Measurements from ENCODE around the gene LMTK3.

LMTK3 gene

GRCh38 chr19:48473161-48473966, 38.3 kb downstream of the LMTK3 start:
- Mint-ChIP-seq H3K4me1 (ENCODE audit: low read depth in 2 of 2) (peaks cover 16 to 22% of the 10 kb centered on the region in 2 donors), H3K27me3 (no peaks in the 10 kb centered on the region), H3K27ac (no peak overlapping the region), H3K9me3 (no peaks in the 10 kb centered on the region), H3K36me3 (ENCODE audit: insufficient read depth) (peaks cover 54% of the 10 kb centered on the region), H3K4me3 (no peak overlapping the region)
- DNase-seq, result no peak
- ATAC-seq (replicated peaks), result no peak

- H3K4me3 Mint-ChIP-seq, result no peak overlapping the region
- H3K9me3 Mint-ChIP-seq, result no peaks in the 10 kb centered on the region
- H3K36me3 Mint-ChIP-seq (ENCODE audit: insufficient read depth), result peaks cover 52% of the 10 kb centered on the region
- no peak for DNase-seq
- H3K27ac Mint-ChIP-seq, result no peak overlapping the region
- no peak for ATAC-seq (replicated peaks)
- H3K27me3 Mint-ChIP-seq, result no peaks in the 10 kb centered on the region
- peaks cover 20 to 24% of the 10 kb centered on the region in 2 donors for H3K4me1 Mint-ChIP-seq (ENCODE audit: low read depth in 2 of 2)
These were observed 39.8 kb downstream of the LMTK3 start for GRCh38 chr19:48471836-48472235.

GRCh38 chr19:48470856-48471255, 40.8 kb downstream of the LMTK3 start:
- DNase-seq (no peak), ATAC-seq (replicated peaks) (no peak)
- peak overlapping the region in 1 of 2 donors; percentile 95 for H3K27ac Mint-ChIP-seq
- H3K27me3 Mint-ChIP-seq, result no peaks in the 10 kb centered on the region
- peaks cover 20 to 24% of the 10 kb centered on the region in 2 donors for H3K4me1 Mint-ChIP-seq (ENCODE audit: low read depth in 2 of 2)
- H3K4me3 Mint-ChIP-seq, result peak overlapping the region; percentile 35 to 87
- no peaks in the 10 kb centered on the region for H3K9me3 Mint-ChIP-seq
- peaks cover 46% of the 10 kb centered on the region for H3K36me3 Mint-ChIP-seq (ENCODE audit: insufficient read depth)

- H3K9me3 Mint-ChIP-seq, result no peaks in the 10 kb centered on the region
- DNase-seq (no peak), ATAC-seq (replicated peaks) (no peak)
- H3K4me1 Mint-ChIP-seq (ENCODE audit: low read depth in 2 of 2), result peaks cover 20 to 24% of the 10 kb centered on the region in 2 donors
- peaks cover 39% of the 10 kb centered on the region for H3K36me3 Mint-ChIP-seq (ENCODE audit: insufficient read depth)
- H3K27ac Mint-ChIP-seq, result peak overlapping the region; percentile 16 to 95
- H3K4me3 Mint-ChIP-seq, result peak overlapping the region; percentile 87 to 88
- no peaks in the 10 kb centered on the region for H3K27me3 Mint-ChIP-seq
These were observed 41.5 kb downstream of the LMTK3 start for GRCh38 chr19:48469934-48470680.

DNA sequence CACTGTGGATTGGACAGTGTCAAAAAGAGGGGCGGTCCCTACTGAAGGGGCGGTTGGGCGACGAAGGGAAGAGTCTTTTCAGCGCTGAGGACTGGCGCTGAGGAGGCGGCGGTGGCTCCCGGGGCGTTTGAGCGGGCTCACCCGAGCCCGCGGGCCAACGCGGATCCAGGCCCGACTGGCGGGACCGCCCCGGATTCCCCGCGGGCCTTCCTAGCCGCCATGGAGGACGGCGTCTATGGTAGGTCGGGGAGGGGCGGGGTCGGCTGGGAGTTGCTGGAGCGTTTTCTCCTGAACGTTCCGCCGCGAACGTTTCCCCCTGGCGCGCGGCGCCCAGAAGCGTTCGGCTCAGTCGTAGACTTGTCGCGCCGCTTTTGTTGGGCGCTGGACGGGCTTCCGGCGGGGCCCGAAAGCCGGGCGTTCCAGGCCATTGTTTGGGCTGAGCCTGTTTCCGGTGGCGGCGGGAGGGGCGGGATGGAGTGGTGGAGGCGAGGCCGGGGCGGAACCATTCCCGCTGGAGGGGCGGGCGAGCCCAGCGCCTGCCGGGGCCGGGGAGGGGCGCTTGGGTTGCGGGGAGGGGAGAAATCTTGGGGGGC, 42.2 kb downstream of the LMTK3 start, which contains the start of gene CYTH2:
Gene CYTH2, plus strand, starts transcription at position 81 of the 593 bp plus-strand sequence. Its CDS starts 139 bp downstream, at position 220.
- peaks cover 36% of the 10 kb centered on the region for H3K36me3 Mint-ChIP-seq (ENCODE audit: insufficient read depth)
- peak; percentile 9 for ATAC-seq (replicated peaks)
- H3K4me1 Mint-ChIP-seq (ENCODE audit: low read depth in 2 of 2), result peaks cover 18 to 22% of the 10 kb centered on the region in 2 donors
- H3K4me3 Mint-ChIP-seq, result peak within 1 kb of the TSS; percentile 87 to 88
- peak within 1 kb of the TSS; percentile 80 to 95 for H3K27ac Mint-ChIP-seq
- DNase-seq, result no peak
- H3K27me3 Mint-ChIP-seq, result no peaks in the 10 kb centered on the region
- H3K9me3 Mint-ChIP-seq, result no peaks in the 10 kb centered on the region

DNA sequence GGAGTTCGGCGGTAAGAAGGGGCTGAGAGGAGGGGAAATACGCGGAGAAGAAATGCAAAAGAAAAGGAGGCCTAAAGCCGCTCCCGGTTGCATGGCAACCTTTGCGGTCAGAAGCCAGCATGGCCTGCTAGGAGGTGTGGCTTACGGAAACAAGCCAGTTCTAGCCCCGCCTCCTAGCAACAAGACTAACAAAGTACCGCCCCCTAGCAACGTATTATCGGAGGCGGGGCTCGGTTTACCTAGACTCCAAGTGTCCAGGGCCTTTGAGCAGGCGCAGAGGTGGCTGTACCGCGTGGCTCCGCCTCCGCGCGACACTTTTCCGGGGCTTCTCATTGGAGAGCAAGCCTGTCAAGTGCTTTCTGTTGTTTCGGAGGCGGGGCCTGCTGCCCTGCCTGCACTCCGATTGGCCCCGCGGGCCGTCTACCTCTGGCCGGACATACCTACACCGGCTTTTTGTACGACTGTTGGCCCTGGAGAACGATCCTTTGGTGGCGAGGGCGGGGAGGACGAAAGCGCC, 42.8 kb downstream of the LMTK3 start:
- peak; percentile 85 for ATAC-seq (replicated peaks)
- DNase-seq, result peak; percentile 99
- H3K4me3 Mint-ChIP-seq, result peak overlapping the region; percentile 87 to 88
- H3K27ac Mint-ChIP-seq, result peak overlapping the region; percentile 80 to 95
- no peaks in the 10 kb centered on the region for H3K27me3 Mint-ChIP-seq
- no peaks in the 10 kb centered on the region for H3K9me3 Mint-ChIP-seq
- H3K36me3 Mint-ChIP-seq (ENCODE audit: insufficient read depth), result peaks cover 34% of the 10 kb centered on the region
- H3K4me1 Mint-ChIP-seq (ENCODE audit: low read depth in 2 of 2), result peaks cover 16 to 21% of the 10 kb centered on the region in 2 donors

DNA sequence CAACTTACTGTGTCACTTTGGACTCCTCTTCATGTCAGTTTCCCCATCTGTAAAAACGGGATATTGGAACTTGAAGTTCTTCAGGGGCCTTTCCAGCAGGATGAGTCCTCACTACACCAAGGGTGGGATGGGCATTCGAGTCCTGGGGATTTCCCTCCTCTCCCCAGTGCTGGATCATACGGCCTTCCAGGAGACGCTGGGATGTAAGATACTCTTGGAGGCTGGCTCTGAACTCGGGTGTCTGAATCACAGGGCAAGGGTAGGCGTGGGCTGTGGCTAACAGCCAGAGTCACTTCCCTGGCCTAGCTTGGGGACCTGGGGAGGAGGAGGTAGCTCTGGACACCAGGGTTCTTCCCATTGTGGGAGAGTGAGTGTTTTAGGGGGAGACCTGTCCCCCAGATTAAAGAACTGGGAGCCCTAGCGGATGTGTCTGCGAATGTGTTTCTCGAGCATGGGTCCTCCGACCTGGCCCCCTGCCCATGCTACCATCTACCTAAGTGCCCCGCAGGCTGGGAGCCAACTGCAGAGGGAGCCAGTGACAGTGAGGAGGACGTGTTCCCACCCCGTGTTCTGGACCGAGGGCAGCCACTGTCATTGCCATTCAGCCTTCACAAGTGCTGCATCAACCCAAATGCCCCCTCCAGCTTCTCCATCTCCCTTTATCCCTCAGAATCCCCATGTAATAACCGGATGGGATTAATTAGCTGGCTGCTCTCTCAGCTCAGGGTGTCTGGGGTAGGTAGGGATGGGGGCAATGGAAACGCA, 44.9 kb downstream of the LMTK3 start:
- Mint-ChIP-seq H3K27me3 (no peaks in the 10 kb centered on the region), H3K4me1 (ENCODE audit: low read depth in 2 of 2) (peaks cover 14 to 16% of the 10 kb centered on the region in 2 donors), H3K9me3 (no peaks in the 10 kb centered on the region), H3K27ac (no peak overlapping the region), H3K36me3 (ENCODE audit: insufficient read depth) (peaks cover 21% of the 10 kb centered on the region), H3K4me3 (no peak overlapping the region)
- no peak for DNase-seq
- ATAC-seq (replicated peaks), result no peak

- ATAC-seq (replicated peaks), result no peak
- H3K9me3 Mint-ChIP-seq, result no peaks in the 10 kb centered on the region
- H3K27ac Mint-ChIP-seq, result no peak overlapping the region
These were observed 46.4 kb downstream of the LMTK3 start for GRCh38 chr19:48465215-48465614.

GRCh38 chr19:48461982-48462655, 49.5 kb downstream of the LMTK3 start:
- no peak overlapping the region for H3K27ac Mint-ChIP-seq
- ATAC-seq (replicated peaks) (no peak), DNase-seq (no peak)
- H3K36me3 Mint-ChIP-seq (ENCODE audit: insufficient read depth), result peaks cover 4% of the 10 kb centered on the region
- no peaks in the 10 kb centered on the region for H3K27me3 Mint-ChIP-seq
- H3K4me3 Mint-ChIP-seq, result no peak overlapping the region
- no peaks in the 10 kb centered on the region for H3K9me3 Mint-ChIP-seq
- no peaks in the 10 kb centered on the region for H3K4me1 Mint-ChIP-seq (ENCODE audit: low read depth in 2 of 2)

More at GRCh38 chr19:48465215-48465614, 46.4 kb downstream of the LMTK3 start:
- H3K4me1 Mint-ChIP-seq (ENCODE audit: low read depth in 2 of 2), result peaks cover 9 to 11% of the 10 kb centered on the region in 2 donors
- peaks cover 16% of the 10 kb centered on the region for H3K36me3 Mint-ChIP-seq (ENCODE audit: insufficient read depth)
- no peak for DNase-seq
- H3K27me3 Mint-ChIP-seq, result no peaks in the 10 kb centered on the region
- H3K4me3 Mint-ChIP-seq, result no peak overlapping the region

DNA sequence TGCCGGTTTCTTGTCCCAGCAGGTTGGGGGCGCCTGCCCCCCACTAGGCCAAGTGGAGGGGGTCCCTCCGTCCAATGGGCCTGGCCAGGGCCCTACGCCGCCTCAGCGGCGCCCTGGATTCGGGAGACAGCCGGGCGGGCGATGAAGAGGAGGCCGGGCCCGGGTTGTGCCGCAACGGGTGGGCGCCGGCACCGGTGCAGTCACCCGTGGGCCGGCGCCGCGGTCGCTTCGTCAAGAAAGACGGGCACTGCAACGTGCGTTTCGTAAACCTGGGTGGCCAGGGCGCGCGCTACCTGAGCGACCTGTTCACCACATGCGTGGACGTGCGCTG, 50.0 kb downstream of the LMTK3 start:
- Mint-ChIP-seq H3K36me3 (ENCODE audit: insufficient read depth) (peaks cover 7% of the 10 kb centered on the region), H3K27me3 (no peaks in the 10 kb centered on the region), H3K9me3 (no peaks in the 10 kb centered on the region), H3K27ac (no peak overlapping the region), H3K4me3 (no peak overlapping the region), H3K4me1 (ENCODE audit: low read depth in 2 of 2) (no peaks in the 10 kb centered on the region)
- ATAC-seq (replicated peaks) (no peak), DNase-seq (no peak)

DNA sequence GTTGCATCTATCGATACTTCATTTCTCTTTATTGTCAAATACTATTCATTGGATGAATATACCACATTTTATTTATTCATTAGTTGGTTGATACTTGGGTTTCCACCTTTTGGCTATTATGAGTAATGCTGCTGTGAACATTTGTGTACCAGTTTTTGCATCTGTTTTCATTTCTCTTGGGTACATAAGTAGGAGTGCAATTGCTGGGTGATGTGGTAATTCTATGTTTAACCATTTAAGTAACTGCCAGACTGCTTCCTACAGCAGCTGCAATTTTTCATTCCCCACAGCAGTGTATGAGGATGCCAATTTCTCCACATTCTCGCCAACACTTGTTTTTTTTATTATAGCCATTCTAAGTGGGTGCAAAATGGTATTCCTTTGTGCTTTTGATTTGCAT, 53.6 kb downstream of the LMTK3 start:
- no peaks in the 10 kb centered on the region for H3K9me3 Mint-ChIP-seq
- H3K27ac Mint-ChIP-seq, result no peak overlapping the region
- no peak overlapping the region for H3K4me3 Mint-ChIP-seq
- H3K4me1 Mint-ChIP-seq (ENCODE audit: low read depth in 2 of 2), result peaks cover 0 to 6% of the 10 kb centered on the region in 2 donors
- DNase-seq (no peak), ATAC-seq (replicated peaks) (no peak)
- no peaks in the 10 kb centered on the region for H3K27me3 Mint-ChIP-seq
- peaks cover 21% of the 10 kb centered on the region for H3K36me3 Mint-ChIP-seq (ENCODE audit: insufficient read depth)

DNA sequence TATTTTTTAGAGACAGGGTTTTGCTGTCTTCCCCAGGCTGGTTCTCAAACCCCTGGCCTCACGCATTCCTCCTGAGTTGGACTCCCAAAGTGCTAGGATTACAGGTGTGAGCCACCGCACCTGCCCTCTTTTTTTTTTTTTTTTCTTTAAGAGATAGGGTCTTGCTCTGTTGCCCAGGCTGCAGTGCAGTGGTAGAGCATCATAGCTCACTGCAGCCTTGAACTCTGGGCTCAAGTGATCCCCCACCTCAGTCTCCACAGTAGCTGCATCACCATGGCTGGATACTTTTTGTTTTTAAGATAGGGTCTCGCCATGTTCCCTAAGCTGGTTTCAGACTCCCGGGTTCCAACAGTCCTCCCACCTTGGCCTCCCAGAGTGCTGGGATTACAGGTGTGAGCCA, 54.8 kb downstream of the LMTK3 start:
- Mint-ChIP-seq H3K4me1 (ENCODE audit: low read depth in 2 of 2) (peaks cover 0 to 6% of the 10 kb centered on the region in 2 donors), H3K27ac (no peak overlapping the region), H3K9me3 (no peaks in the 10 kb centered on the region), H3K4me3 (no peak overlapping the region), H3K27me3 (no peaks in the 10 kb centered on the region), H3K36me3 (ENCODE audit: insufficient read depth) (peaks cover 28% of the 10 kb centered on the region)
- no peak for ATAC-seq (replicated peaks)
- no peak for DNase-seq

Measured in effector memory CD8-positive, alpha-beta T cell (primary cell).